HepG2 (cell line): ENCODE measurements around the gene ZNF513. TPM values are rescaled to one million over a fixed set of nuclear protein-coding genes. Genes with fewer than 3 reads are reported as not detected.

ENCODE experiments used
- ATF7-NPFF ChIP-seq: sonication (generic); formaldehyde crosslinking; IDR thresholded peaks from 2 replicates; pipeline ENCODE4 v1.8.1; 2023; ENCODE audit warnings: mild to moderate bottlenecking, low read depth, missing genetic modification reagents, moderate library complexity
- DNMT3B ChIP-seq: conservative IDR thresholded peaks from 2 replicates; pipeline ENCODE4 v1.6.1; 2016; ENCODE audit warnings: missing biosample characterization, control low read depth
- ELF4 ChIP-seq: sonication (generic); formaldehyde crosslinking; IDR thresholded peaks from 2 replicates; pipeline ENCODE4 v1.5.0; 2020; ENCODE audit warnings: missing genetic modification reagents, mild to moderate bottlenecking, moderate library complexity, borderline replicate concordance
- ETV5 ChIP-seq: IDR thresholded peaks from 2 replicates; pipeline ENCODE4 v1.6.1; 2018; ENCODE audit warnings: missing biosample characterization, missing genetic modification reagents, inconsistent platforms, borderline replicate concordance
- FOXK2 ChIP-seq: fragments of 450-650 bp; IDR thresholded peaks from 2 replicates; pipeline ENCODE4 v1.6.1; 2016
- KLF11 ChIP-seq: IDR thresholded peaks from 2 replicates; pipeline ENCODE4 v1.6.1; 2016; ENCODE audit warnings: missing compliant biosample characterization
- SOX5 ChIP-seq: IDR thresholded peaks from 2 replicates; pipeline ENCODE4 v1.6.1; 2016; ENCODE audit warnings: borderline replicate concordance
- TAF15 ChIP-seq: fragments of 200-400 bp; formaldehyde crosslinking; IDR thresholded peaks from one replicate; pipeline ENCODE4 v1.6.1; 2018; ENCODE audit warnings: mild to moderate bottlenecking, low read depth, low read length; ENCODE audit not compliant: poor library complexity, severe bottlenecking
- TBX2 ChIP-seq: sonication (generic); formaldehyde crosslinking; IDR thresholded peaks from 2 replicates; pipeline ENCODE4 v1.5.0; 2020; ENCODE audit warnings: missing genetic modification reagents, mild to moderate bottlenecking, borderline replicate concordance
- THYN1 ChIP-seq: sonication (generic); formaldehyde crosslinking; IDR thresholded peaks from 2 replicates; pipeline ENCODE4 v1.8.1; 2023; ENCODE audit warnings: low read depth, mild to moderate bottlenecking, moderate library complexity, missing genetic modification reagents, borderline replicate concordance
- TOPORS ChIP-seq: sonication (generic); formaldehyde crosslinking; IDR thresholded peaks from 2 replicates; pipeline ENCODE4 v1.8.0; 2023; ENCODE audit warnings: mild to moderate bottlenecking, missing genetic modification reagents
- ZFP41 ChIP-seq: sonication (generic); formaldehyde crosslinking; IDR thresholded peaks from 2 replicates; pipeline ENCODE4 v1.4.0; 2020; ENCODE audit warnings: mild to moderate bottlenecking, missing genetic modification reagents, borderline replicate concordance
- ZNF124 ChIP-seq: sonication (generic); formaldehyde crosslinking; IDR thresholded peaks from 2 replicates; pipeline ENCODE4 v1.4.0; 2020; ENCODE audit warnings: missing genetic modification reagents
- ZNF17 ChIP-seq: sonication (generic); formaldehyde crosslinking; IDR thresholded peaks from 2 replicates; pipeline ENCODE4 v1.5.0; 2020; ENCODE audit warnings: mild to moderate bottlenecking, missing genetic modification reagents
- ZNF207 ChIP-seq: fragments of 450-650 bp; IDR thresholded peaks from 2 replicates; pipeline ENCODE4 v1.6.1; 2016; ENCODE audit warnings: antibody characterized with exemption, borderline replicate concordance
- ZNF230 ChIP-seq: sonication (generic); formaldehyde crosslinking; IDR thresholded peaks from 2 replicates; pipeline ENCODE4 v1.4.0; 2020; ENCODE audit warnings: mild to moderate bottlenecking, missing genetic modification reagents
- ZNF24 ChIP-seq: fragments of 450-650 bp; IDR thresholded peaks from 2 replicates; pipeline ENCODE4 v1.6.1; 2017; ENCODE audit warnings: antibody characterized with exemption, mild to moderate bottlenecking
- ZNF337 ChIP-seq: sonication (generic); formaldehyde crosslinking; IDR thresholded peaks from 2 replicates; pipeline ENCODE4 v1.5.1; 2020; ENCODE audit warnings: missing genetic modification reagents, low read depth, mild to moderate bottlenecking, borderline replicate concordance
- ZNF615 ChIP-seq: sonication (generic); formaldehyde crosslinking; IDR thresholded peaks from 2 replicates; pipeline ENCODE4 v1.5.0; 2020; ENCODE audit warnings: mild to moderate bottlenecking, missing genetic modification reagents, borderline replicate concordance
- ZNF737 ChIP-seq: sonication (generic); formaldehyde crosslinking; IDR thresholded peaks from 2 replicates; pipeline ENCODE4 v1.5.0; 2020; ENCODE audit warnings: missing genetic modification reagents, mild to moderate bottlenecking, borderline replicate concordance
- ZSCAN20 ChIP-seq: sonication (generic); formaldehyde crosslinking; IDR thresholded peaks from 2 replicates; pipeline ENCODE4 v1.4.0; 2020; ENCODE audit warnings: missing genetic modification reagents, mild to moderate bottlenecking, borderline replicate concordance
- ZSCAN5A ChIP-seq: sonication (generic); formaldehyde crosslinking; IDR thresholded peaks from 2 replicates; pipeline ENCODE4 v1.8.0; 2022; ENCODE audit warnings: mild to moderate bottlenecking, missing genetic modification reagents, borderline replicate concordance
- polyA plus RNA-seq, 8 experiments: library from polyadenylated mRNA; depleted of rRNA in 3 of 8; stranded (reverse) in 7 of 8; unstranded in 1 of 8; fragments of >200 nt; fragmentation: Illumina TruSeq in 4 of 8; extraction: Trizol in 4 of 8; gene quantifications; 2 replicates each; pipeline versions ENCODE4 v1.2.1 to v1.2.3, GENCODE V29; 2011 to 2016; ENCODE audit warnings: low read depth in 4 of 8, missing spikeins in 1 of 8, mixed read lengths in 1 of 8; ENCODE audit not compliant: insufficient read depth in 1 of 8
- total RNA-seq, 5 experiments: library from RNA; depleted of rRNA; stranded (reverse); fragments of >200 nt; fragmentation: Illumina TruSeq; extraction: Trizol; gene quantifications; 2 replicates each; pipeline ENCODE4 v1.2.3, GENCODE V29; 2016; ENCODE audit warnings: low read depth in 1 of 5
- TF ChIP-seq, protein P1 (sequence below): sonication (generic); formaldehyde crosslinking; IDR thresholded peaks from 2 replicates; pipeline ENCODE4 v1.9.0; 2022; ENCODE audit warnings: low read depth, missing genetic modification reagents
- TF ChIP-seq, protein P2 (sequence below): sonication (generic); formaldehyde crosslinking; IDR thresholded peaks from 2 replicates; pipeline ENCODE4 v1.4.0; 2020; ENCODE audit warnings: low read depth, missing genetic modification reagents

ZNF513 gene
- total and polyA plus RNA-seq, 2 of the 13 experiments (the other 11 are each of a cell fraction or from before 2014, with no cell fraction given) = 4.9 to 6.3 TPM

GRCh38 chr2:27408601-27409320 is 28.2 kb upstream of the ZNF513 start (continued):
- TF ChIP-seq, protein P1, sequence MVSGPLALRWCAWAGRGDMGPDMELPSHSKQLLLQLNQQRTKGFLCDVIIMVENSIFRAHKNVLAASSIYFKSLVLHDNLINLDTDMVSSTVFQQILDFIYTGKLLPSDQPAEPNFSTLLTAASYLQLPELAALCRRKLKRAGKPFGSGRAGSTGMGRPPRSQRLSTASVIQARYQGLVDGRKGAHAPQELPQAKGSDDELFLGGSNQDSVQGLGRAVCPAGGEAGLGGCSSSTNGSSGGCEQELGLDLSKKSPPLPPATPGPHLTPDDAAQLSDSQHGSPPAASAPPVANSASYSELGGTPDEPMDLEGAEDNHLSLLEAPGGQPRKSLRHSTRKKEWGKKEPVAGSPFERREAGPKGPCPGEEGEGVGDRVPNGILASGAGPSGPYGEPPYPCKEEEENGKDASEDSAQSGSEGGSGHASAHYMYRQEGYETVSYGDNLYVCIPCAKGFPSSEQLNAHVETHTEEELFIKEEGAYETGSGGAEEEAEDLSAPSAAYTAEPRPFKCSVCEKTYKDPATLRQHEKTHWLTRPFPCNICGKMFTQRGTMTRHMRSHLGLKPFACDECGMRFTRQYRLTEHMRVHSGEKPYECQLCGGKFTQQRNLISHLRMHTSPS (CRISPR knock-in tag) = peak; percentile 25; the same call in 1 of the 2 replicates
- no peak for TF ChIP-seq ZNF124
- TF ChIP-seq ZNF24 = no peak
- 0 out of 2 replicates have a peak, but pooled peaks have one; percentile 3 for TF ChIP-seq ZSCAN20 (CRISPR knock-in tag)
- TF ChIP-seq ELF4 (CRISPR knock-in tag) = no peak
- peak; percentile 32; the same call in 1 of the 2 replicates for TF ChIP-seq ZFP41 (CRISPR knock-in tag)
- no peak for TF ChIP-seq ZNF207
- no peak for TF ChIP-seq ZNF230 (CRISPR knock-in tag)
- no peak for TF ChIP-seq ETV5
- 0 out of 2 replicates have a peak, but pooled peaks have one; percentile 84 for TF ChIP-seq ZNF17 (CRISPR knock-in tag)
- TF ChIP-seq ATF7-NPFF (CRISPR knock-in tag) = no peak
- no peak for TF ChIP-seq ZNF737 (CRISPR knock-in tag)
- TF ChIP-seq DNMT3B (CRISPR knock-in tag) = no peak
- TF ChIP-seq ZNF615 = peak; percentile 82; the same call in 1 of the 2 replicates
- no peak for TF ChIP-seq TOPORS
- TF ChIP-seq TBX2 = no peak
- no peak for TF ChIP-seq ZSCAN5A (CRISPR knock-in tag)
- TF ChIP-seq TAF15 = no peak
- TF ChIP-seq FOXK2 = no peak
- TF ChIP-seq SOX5 (CRISPR knock-in tag) = no peak
- TF ChIP-seq KLF11 (CRISPR knock-in tag) = no peak
- TF ChIP-seq THYN1 (CRISPR knock-in tag) = no peak
- TF ChIP-seq, protein P2, sequence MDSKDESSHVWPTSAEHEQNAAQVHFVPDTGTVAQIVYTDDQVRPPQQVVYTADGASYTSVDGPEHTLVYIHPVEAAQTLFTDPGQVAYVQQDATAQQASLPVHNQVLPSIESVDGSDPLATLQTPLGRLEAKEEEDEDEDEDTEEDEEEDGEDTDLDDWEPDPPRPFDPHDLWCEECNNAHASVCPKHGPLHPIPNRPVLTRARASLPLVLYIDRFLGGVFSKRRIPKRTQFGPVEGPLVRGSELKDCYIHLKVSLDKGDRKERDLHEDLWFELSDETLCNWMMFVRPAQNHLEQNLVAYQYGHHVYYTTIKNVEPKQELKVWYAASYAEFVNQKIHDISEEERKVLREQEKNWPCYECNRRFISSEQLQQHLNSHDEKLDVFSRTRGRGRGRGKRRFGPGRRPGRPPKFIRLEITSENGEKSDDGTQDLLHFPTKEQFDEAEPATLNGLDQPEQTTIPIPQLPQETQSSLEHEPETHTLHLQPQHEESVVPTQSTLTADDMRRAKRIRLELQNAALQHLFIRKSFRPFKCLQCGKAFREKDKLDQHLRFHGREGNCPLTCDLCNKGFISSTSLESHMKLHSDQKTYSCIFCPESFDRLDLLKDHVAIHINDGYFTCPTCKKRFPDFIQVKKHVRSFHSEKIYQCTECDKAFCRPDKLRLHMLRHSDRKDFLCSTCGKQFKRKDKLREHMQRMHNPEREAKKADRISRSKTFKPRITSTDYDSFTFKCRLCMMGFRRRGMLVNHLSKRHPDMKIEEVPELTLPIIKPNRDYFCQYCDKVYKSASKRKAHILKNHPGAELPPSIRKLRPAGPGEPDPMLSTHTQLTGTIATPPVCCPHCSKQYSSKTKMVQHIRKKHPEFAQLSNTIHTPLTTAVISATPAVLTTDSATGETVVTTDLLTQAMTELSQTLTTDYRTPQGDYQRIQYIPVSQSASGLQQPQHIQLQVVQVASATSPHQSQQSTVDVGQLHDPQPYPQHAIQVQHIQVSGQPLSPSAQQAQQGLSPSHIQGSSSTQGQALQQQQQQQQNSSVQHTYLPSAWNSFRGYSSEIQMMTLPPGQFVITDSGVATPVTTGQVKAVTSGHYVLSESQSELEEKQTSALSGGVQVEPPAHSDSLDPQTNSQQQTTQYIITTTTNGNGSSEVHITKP (CRISPR knock-in tag) = no peak
- no peak for TF ChIP-seq ZNF337 (CRISPR knock-in tag)
